ENCODE data around the gene NACAD. TPM values are rescaled to one million over a fixed set of nuclear protein-coding genes. Genes with fewer than 3 reads are reported as not detected.
A peak's percentile ranks its signal among the peaks of the same experiment; 100 is the strongest.

NACAD gene
- total RNA-seq, 1 donor from 2014 or later, result 9.6 TPM

GRCh38 chr7:45073786-45074527, 14.8 kb downstream of the NACAD start:
- TF ChIP-seq CTCF (IDR thresholded peaks at IDR 0.05), result no peak
- Mint-ChIP-seq H3K27ac (ENCODE audit: unreplicated experiment) (peak overlapping the region; percentile 40), H3K27me3 (ENCODE audit: unreplicated experiment) (no peaks in the 10 kb centered on the region), H3K9me3 (ENCODE audit: unreplicated experiment) (no peaks in the 10 kb centered on the region), H3K36me3 (ENCODE audit: unreplicated experiment) (peaks cover 14% of the 10 kb centered on the region), H3K4me1 (ENCODE audit: unreplicated experiment) (peaks cover 24% of the 10 kb centered on the region), H3K4me3 (ENCODE audit: unreplicated experiment) (no peak overlapping the region)
- DNase-seq (ENCODE audit: extremely low spot score, unreplicated experiment), result no peak

GRCh38 chr7:45073031-45073785, 15.6 kb downstream of the NACAD start:
- DNase-seq (ENCODE audit: extremely low spot score, unreplicated experiment), result no peak
- Mint-ChIP-seq H3K9me3 (ENCODE audit: unreplicated experiment) (no peaks in the 10 kb centered on the region), H3K36me3 (ENCODE audit: unreplicated experiment) (peaks cover 19% of the 10 kb centered on the region), H3K4me3 (ENCODE audit: unreplicated experiment) (no peak overlapping the region), H3K4me1 (ENCODE audit: unreplicated experiment) (peaks cover 24% of the 10 kb centered on the region), H3K27ac (ENCODE audit: unreplicated experiment) (no peak overlapping the region), H3K27me3 (ENCODE audit: unreplicated experiment) (no peaks in the 10 kb centered on the region)
- TF ChIP-seq CTCF (IDR thresholded peaks at IDR 0.05), result no peak

- peak overlapping the region; percentile 3 for H3K27ac Mint-ChIP-seq (ENCODE audit: unreplicated experiment)
- TF ChIP-seq CTCF (IDR thresholded peaks at IDR 0.05), result no peak
- H3K4me1 Mint-ChIP-seq (ENCODE audit: unreplicated experiment), result peaks cover 24% of the 10 kb centered on the region
- no peak for DNase-seq (ENCODE audit: extremely low spot score, unreplicated experiment)
- H3K9me3 Mint-ChIP-seq (ENCODE audit: unreplicated experiment), result no peaks in the 10 kb centered on the region
- H3K27me3 Mint-ChIP-seq (ENCODE audit: unreplicated experiment), result no peaks in the 10 kb centered on the region
- H3K36me3 Mint-ChIP-seq (ENCODE audit: unreplicated experiment), result peaks cover 19% of the 10 kb centered on the region
- no peak overlapping the region for H3K4me3 Mint-ChIP-seq (ENCODE audit: unreplicated experiment)
These were observed 16.4 kb downstream of the NACAD start for GRCh38 chr7:45072131-45073030.

GRCh38 chr7:45071528-45071927, 17.2 kb downstream of the NACAD start:
- DNase-seq (ENCODE audit: extremely low spot score, unreplicated experiment), result no peak
- peaks cover 19% of the 10 kb centered on the region for H3K36me3 Mint-ChIP-seq (ENCODE audit: unreplicated experiment)
- H3K27me3 Mint-ChIP-seq (ENCODE audit: unreplicated experiment), result no peaks in the 10 kb centered on the region
- no peak overlapping the region for H3K4me3 Mint-ChIP-seq (ENCODE audit: unreplicated experiment)
- peaks cover 24% of the 10 kb centered on the region for H3K4me1 Mint-ChIP-seq (ENCODE audit: unreplicated experiment)
- no peaks in the 10 kb centered on the region for H3K9me3 Mint-ChIP-seq (ENCODE audit: unreplicated experiment)
- no peak for TF ChIP-seq CTCF (IDR thresholded peaks at IDR 0.05)
- no peak overlapping the region for H3K27ac Mint-ChIP-seq (ENCODE audit: unreplicated experiment)

Data from osteocyte (in vitro differentiated cells).